Stimulated activated naive CD8-positive, alpha-beta T cell treated with anti-CD3 and anti-CD28 coated beads, Interleukin-15, amount 100 ng/mL, for 72 hours (primary cell): Measurements from ENCODE around the gene UBAC2.

Experiments used
- ATAC-seq: fragments of 150-1000 bp; cut with Tn5 transposase; 2 replicates; pipeline ENCODE4 v1.10.0; 2021; ENCODE audit warnings: mild to moderate bottlenecking, moderate library complexity
- DNase-seq, 2 donors: peaks; one replicate each; pipeline ENCODE4 v3.0.0; 2021 to 2022
- H3K27ac Mint-ChIP-seq, 2 donors: one replicate each; pipeline ENCODE4 v1.8.0; 2022; ENCODE audit warnings: mild to moderate bottlenecking in 2 of 2, mixed read lengths in 2 of 2, moderate library complexity in 2 of 2
- H3K27me3 Mint-ChIP-seq: one replicate; pipeline ENCODE4 v1.8.0; 2022; ENCODE audit warnings: mixed read lengths
- H3K4me1 Mint-ChIP-seq: one replicate; pipeline ENCODE4 v1.8.0; 2022; ENCODE audit warnings: mild to moderate bottlenecking, mixed read lengths
- H3K4me3 Mint-ChIP-seq, 2 donors: one replicate each; pipeline ENCODE4 v1.8.0; 2022; ENCODE audit warnings: mild to moderate bottlenecking in 2 of 2, mixed read lengths in 2 of 2, moderate library complexity in 1 of 2
- H3K9me3 Mint-ChIP-seq, 2 donors: one replicate each; pipeline ENCODE4 v1.8.0; 2022; ENCODE audit warnings: mixed read lengths in 2 of 2

The UBAC2 gene, protein sequence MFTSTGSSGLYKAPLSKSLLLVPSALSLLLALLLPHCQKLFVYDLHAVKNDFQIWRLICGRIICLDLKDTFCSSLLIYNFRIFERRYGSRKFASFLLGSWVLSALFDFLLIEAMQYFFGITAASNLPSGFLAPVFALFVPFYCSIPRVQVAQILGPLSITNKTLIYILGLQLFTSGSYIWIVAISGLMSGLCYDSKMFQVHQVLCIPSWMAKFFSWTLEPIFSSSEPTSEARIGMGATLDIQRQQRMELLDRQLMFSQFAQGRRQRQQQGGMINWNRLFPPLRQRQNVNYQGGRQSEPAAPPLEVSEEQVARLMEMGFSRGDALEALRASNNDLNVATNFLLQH

DNA sequence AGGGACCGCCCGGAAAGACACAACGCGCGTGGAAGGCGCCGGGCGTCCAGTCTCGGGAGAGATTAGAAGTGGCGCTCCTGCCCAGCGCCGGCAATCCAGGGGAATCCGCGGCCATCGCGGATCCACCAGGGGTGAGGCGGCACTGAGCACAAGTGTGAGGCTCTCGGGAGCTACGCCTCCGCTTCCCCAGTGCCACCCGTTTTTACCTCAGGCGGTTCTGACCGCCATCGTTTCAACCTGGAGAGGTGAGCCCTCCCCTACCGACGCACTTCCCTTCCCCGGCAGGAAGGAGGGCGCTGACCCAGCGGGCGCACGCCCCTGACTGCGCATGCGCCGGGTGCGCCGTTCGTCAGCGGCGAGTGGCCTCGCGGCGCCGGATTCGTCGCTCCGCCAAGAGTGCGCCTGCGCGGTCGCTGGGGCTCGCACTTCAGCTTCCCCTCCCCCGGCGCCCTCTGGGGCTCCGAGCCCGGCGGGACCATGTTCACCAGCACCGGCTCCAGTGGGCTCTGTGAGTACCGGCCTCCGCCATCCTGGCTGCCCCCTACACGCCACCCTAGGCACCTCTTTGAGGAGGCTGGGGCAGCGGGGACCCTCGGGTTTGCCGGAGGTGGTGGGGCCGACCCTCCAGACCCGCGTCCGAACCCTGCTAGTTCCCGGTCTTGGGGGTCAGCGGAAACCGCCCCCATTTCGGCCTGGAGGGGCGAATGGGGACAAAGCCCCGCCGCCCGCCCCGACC, at the start of gene UBAC2:
UBAC2 (plus strand) TSS at position 423 of the 736 bp plus-strand sequence; CDS start at position 478, 55 bp downstream.
- DNase-seq: peak; percentile 98
- Mint-ChIP-seq H3K4me1 (peaks cover 73% of the 10 kb centered on the region), H3K27me3 (no peaks in the 10 kb centered on the region), H3K4me3 (peak within 1 kb of the TSS; percentile 83 to 96), H3K9me3 (no peaks in the 10 kb centered on the region), H3K27ac (peak within 1 kb of the TSS; percentile 97 to 98)
- peak; percentile 78 for ATAC-seq

DNA sequence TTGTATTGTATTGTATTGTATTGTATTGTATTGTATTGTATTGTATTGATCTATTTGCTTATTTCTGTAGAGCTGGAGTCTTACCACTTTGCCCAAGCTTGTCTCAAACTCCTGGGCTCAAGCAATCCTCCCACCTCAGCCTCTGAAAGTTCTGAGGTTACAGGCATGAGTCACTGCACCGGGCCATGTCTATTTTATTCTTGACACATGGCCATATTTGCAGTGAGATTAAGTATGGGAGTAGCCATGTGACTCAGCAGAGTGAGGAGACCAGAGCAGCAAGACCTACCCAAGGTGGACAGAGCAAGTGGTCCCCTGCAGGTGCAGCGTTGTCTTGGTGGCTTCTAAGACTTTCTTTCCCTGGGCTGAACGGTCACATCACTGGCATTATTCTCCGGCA, 49.1 kb upstream of the UBAC2 start:
- H3K27me3 Mint-ChIP-seq: no peaks in the 10 kb centered on the region
- ATAC-seq: peak; percentile 96
- no peak overlapping the region for H3K4me3 Mint-ChIP-seq
- peaks cover 5 to 7% of the 10 kb centered on the region in 2 donors for H3K9me3 Mint-ChIP-seq
- H3K4me1 Mint-ChIP-seq: peaks cover 19% of the 10 kb centered on the region
- DNase-seq: peak; percentile 25 to 45
- no peak overlapping the region for H3K27ac Mint-ChIP-seq

DNA sequence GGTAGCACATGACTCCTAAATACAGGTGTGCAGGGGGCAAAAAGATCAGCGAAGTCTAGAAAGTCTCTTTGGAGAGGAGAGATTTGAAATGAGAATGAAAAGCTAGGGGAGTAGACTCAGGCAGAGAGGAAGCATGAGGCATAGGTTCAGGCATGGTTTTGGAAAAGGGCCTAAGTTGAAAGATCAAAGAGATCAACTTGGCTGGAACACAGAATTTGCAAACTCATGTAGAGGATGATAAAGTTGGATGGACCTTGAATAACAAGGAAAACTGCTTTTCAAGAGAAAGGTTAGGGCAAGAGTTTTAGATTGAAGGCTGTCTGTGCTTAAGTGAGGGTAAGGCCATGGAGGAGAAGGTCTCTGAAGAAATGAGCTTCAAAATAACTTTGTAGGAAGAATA, 47.4 kb upstream of the UBAC2 start:
- Mint-ChIP-seq H3K4me3 (no peak overlapping the region), H3K9me3 (peaks cover 5 to 7% of the 10 kb centered on the region in 2 donors), H3K27ac (no peak overlapping the region), H3K4me1 (peaks cover 19% of the 10 kb centered on the region), H3K27me3 (no peaks in the 10 kb centered on the region)
- ATAC-seq (no peak), DNase-seq (no peak)

DNA sequence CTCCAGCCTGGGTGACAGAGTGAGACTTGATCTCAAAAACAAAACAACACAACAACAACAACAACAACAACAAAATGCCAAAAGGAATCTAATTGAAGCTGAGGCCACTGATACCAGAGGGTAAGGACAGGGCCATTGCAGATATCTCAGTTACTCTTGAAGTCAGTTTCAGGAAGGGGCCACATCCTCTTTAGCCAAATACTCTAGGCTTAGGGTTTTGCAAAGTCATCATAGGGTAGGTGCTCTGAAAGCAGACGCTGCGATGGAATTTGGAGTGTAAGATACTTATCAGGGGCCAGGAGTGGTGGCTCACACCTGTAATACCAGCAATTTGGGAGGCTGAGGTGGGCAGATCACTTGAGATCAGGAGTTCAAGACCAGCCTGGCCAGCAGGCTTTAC, 46.6 kb upstream of the UBAC2 start:
- Mint-ChIP-seq H3K27ac (no peak overlapping the region), H3K4me1 (peaks cover 19% of the 10 kb centered on the region), H3K4me3 (no peak overlapping the region), H3K9me3 (peaks cover 5 to 7% of the 10 kb centered on the region in 2 donors), H3K27me3 (peaks cover 3% of the 10 kb centered on the region)
- DNase-seq: no peak
- ATAC-seq: no peak

DNA sequence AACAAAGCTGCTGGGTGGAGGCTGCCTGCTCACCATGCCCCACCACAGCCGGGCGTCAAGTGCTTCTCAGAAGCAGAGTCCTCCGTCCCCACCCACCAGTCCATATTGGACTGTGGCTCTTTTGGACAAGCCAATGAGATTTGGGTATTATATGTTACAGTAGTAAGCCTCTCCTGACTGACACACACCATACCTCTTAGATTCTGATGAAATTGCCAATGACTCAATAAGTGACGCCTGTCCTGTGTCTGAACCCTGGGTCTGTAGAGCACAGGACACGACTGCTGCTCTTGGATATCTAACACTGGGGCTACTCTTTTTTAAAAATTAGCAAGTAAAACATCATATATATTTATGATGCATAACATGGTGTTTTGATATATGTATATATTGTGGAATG, 44.8 kb upstream of the UBAC2 start:
- H3K4me1 Mint-ChIP-seq: peaks cover 11% of the 10 kb centered on the region
- H3K9me3 Mint-ChIP-seq: no peaks in the 10 kb centered on the region
- H3K4me3 Mint-ChIP-seq: no peak overlapping the region
- H3K27me3 Mint-ChIP-seq: peaks cover 16% of the 10 kb centered on the region
- no peak overlapping the region for H3K27ac Mint-ChIP-seq
- ATAC-seq (no peak), DNase-seq (no peak)

DNA sequence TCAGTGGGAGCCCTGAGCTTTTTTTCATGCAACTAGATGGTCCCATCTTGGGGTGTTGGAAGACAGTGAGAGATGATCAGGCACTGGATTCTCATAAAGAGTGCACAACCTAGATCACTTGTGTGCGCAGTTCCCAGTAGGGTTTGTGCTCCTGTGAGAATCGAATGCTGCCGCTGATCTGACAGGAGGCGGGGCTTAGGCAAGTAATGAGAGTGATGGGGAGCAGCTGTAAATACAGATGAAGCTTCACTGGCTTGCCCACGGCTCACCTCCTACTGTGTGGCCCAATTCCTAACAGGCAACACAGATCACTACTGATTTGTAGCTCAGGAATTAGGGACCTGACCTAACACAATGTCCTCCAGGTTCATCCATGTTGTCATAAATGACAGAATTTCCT, 43.6 kb upstream of the UBAC2 start:
- Mint-ChIP-seq H3K4me3 (no peak overlapping the region), H3K9me3 (no peaks in the 10 kb centered on the region), H3K27ac (no peak overlapping the region), H3K27me3 (peaks cover 21% of the 10 kb centered on the region), H3K4me1 (no peaks in the 10 kb centered on the region)
- DNase-seq: no peak
- no peak for ATAC-seq

DNA sequence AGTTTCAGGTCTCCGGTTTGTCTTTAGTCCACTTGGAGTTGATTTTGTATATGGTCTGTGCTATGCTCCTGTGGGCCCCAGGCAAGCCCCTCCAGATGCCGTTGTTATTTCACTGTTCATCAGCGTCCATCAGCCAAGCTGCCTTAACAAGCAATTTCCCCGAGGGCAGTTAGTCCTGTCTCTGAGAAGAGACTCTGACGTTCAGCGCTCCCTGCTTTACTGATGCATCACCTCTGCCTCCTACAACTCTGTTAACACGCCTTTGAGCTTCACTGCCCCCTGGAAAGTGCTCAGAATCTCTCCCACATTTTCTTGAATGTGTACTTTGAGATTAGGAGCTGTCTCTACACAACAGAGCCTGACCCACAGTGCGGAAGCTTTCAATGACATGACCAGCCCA, 41.8 kb upstream of the UBAC2 start:
- H3K9me3 Mint-ChIP-seq: no peaks in the 10 kb centered on the region
- ATAC-seq (no peak), DNase-seq (no peak)
- no peaks in the 10 kb centered on the region for H3K4me1 Mint-ChIP-seq
- peaks cover 21% of the 10 kb centered on the region for H3K27me3 Mint-ChIP-seq
- H3K27ac Mint-ChIP-seq: no peak overlapping the region
- H3K4me3 Mint-ChIP-seq: no peak overlapping the region

DNA sequence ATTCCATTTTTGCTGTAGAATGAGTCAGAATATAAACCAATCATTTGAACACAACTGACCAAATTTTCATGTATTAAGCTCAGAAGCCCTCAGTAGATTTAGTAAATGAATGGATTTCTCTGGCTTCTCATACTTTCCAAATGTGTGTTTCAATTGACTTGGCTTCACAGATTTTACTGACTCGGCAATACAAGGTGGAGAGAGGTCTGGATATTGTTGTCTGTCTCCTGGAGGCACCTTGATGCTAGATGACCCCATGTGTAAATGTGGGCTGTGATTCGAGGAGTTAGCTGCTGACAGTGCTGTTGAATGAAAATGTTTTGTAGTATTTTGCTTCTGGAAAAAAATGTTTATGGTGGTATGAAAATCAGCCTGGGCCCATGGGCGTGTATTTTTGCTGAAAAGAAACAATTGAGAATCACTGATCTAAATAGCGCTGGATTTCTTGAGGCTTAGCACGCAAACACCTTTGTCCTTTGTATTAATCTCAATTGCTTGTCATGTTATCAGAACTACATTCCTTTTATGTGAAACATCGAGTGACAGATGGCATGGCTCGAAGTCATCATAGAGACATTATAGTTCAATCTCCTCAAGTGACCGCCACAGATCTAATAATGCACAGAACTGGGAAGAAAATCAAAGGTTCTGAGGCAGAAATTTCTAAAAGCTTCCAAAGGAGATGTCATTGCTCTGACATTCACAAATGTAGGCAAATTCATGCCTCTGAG, 41.2 kb upstream of the UBAC2 start:
- H3K4me1 Mint-ChIP-seq: no peaks in the 10 kb centered on the region
- peaks cover 21% of the 10 kb centered on the region for H3K27me3 Mint-ChIP-seq
- ATAC-seq (no peak), DNase-seq (no peak)
- peaks cover 0 to 3% of the 10 kb centered on the region in 2 donors for H3K9me3 Mint-ChIP-seq
- H3K4me3 Mint-ChIP-seq: no peak overlapping the region
- H3K27ac Mint-ChIP-seq: no peak overlapping the region

DNA sequence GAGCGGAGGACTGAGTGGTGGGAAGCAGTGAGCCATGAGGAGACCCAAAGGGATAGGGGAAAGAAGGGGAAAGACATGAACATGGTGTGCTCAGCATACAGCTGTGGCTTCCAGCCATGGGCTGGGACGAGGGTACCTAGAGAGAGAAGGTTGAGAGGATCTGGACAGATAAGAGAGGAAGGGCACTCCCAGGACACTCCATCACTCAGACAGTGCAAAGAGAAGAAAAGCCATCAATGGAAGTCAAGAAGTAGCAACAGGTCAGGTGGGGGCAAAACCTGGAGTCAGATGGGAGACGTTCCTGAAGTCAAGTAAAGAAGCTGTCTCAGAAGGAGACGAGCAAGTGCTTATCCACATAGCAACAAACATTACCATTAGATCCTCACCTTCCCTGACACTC, 40.2 kb upstream of the UBAC2 start:
- Mint-ChIP-seq H3K27me3 (peaks cover 21% of the 10 kb centered on the region), H3K4me1 (peaks cover 6% of the 10 kb centered on the region), H3K4me3 (no peak overlapping the region), H3K9me3 (peaks cover 0 to 7% of the 10 kb centered on the region in 2 donors), H3K27ac (no peak overlapping the region)
- ATAC-seq (no peak), DNase-seq (no peak)

DNA sequence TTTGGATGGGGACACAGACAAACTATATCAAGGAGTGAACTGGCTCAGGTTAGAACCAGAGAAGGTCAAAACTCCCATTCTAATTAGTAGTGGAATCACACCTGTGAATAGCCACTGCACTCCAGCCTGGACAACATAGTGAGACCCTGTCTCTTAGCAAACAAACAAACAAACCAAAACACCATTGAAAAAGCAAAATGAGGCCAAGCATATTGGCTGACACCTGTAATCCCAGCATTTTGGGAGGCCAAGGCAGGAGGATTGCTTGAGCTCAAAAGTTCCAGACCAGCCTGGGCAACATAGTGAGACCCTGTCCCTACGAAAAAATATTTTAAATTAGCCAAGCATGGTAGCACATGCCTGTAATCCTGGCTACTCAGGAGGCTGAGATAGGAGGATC, 39.1 kb upstream of the UBAC2 start:
- H3K9me3 Mint-ChIP-seq: peaks cover 0 to 7% of the 10 kb centered on the region in 2 donors
- H3K27ac Mint-ChIP-seq: no peak overlapping the region
- peaks cover 6% of the 10 kb centered on the region for H3K4me1 Mint-ChIP-seq
- peaks cover 21% of the 10 kb centered on the region for H3K27me3 Mint-ChIP-seq
- DNase-seq: no peak
- H3K4me3 Mint-ChIP-seq: no peak overlapping the region
- no peak for ATAC-seq

DNA sequence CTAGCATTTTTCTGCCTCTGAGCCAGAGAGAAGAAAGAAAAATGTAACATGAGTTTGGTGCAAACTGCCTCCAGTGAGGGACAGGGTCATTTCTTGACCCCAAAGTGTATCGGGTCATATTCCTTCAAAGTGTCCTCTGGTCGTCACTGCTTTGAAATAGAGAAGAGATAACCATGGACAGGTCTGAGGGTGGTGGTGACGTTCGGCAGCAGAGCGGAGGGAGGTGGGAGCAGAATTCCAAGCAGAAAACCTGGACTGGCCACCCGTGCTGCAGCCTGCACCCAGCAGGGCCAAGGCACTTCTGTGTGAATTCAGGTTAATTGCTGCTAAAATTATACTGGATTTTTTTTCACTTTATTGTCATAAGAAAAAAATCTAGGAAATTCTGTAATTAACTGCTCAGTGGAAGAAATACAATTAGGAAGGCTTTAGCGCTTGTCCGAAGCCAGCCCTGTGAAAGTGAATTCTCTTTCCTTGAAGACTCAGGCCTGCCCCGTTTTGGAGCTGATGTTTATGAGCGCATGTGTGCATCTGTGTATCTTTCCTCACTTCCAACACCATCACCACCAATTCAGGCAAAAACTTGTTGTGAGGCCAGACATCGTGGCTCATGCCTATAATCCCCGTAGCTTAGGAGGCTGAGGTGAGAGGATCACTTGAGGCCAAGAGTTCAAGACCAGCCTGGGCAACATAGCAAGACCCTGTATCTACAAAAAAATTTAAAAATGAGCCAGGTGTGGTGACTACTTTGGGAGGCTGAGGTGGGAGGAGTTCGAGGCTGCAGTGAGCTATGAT, 37.9 kb upstream of the UBAC2 start:
- ATAC-seq (no peak), DNase-seq (no peak)
- H3K27ac Mint-ChIP-seq: no peak overlapping the region
- H3K4me3 Mint-ChIP-seq: no peak overlapping the region
- peaks cover 21% of the 10 kb centered on the region for H3K27me3 Mint-ChIP-seq
- H3K4me1 Mint-ChIP-seq: peaks cover 6% of the 10 kb centered on the region
- peaks cover 0 to 8% of the 10 kb centered on the region in 2 donors for H3K9me3 Mint-ChIP-seq

DNA sequence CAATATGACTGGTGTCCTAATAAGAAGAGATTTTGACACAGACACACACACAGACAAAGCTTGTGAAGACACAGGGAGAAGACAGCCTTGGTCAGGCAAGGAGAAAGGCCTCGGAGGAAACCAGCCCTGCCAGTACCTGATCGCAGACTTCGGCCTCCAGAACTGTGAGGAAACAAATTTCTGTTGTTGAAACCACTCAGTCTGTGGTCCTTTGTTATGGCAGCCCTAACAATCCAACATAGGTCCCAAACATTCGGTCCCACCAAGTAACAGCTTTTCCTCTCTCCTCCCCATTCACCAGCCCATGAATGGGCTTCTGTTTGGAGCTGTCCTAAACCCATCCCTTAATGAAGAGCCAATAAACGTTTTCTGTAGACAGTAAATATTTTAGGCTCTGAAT, 36.4 kb upstream of the UBAC2 start:
- Mint-ChIP-seq H3K4me1 (peaks cover 6% of the 10 kb centered on the region), H3K27ac (no peak overlapping the region), H3K9me3 (peaks cover 0 to 15% of the 10 kb centered on the region in 2 donors), H3K4me3 (no peak overlapping the region), H3K27me3 (peaks cover 16% of the 10 kb centered on the region)
- DNase-seq (no peak), ATAC-seq (no peak)

DNA sequence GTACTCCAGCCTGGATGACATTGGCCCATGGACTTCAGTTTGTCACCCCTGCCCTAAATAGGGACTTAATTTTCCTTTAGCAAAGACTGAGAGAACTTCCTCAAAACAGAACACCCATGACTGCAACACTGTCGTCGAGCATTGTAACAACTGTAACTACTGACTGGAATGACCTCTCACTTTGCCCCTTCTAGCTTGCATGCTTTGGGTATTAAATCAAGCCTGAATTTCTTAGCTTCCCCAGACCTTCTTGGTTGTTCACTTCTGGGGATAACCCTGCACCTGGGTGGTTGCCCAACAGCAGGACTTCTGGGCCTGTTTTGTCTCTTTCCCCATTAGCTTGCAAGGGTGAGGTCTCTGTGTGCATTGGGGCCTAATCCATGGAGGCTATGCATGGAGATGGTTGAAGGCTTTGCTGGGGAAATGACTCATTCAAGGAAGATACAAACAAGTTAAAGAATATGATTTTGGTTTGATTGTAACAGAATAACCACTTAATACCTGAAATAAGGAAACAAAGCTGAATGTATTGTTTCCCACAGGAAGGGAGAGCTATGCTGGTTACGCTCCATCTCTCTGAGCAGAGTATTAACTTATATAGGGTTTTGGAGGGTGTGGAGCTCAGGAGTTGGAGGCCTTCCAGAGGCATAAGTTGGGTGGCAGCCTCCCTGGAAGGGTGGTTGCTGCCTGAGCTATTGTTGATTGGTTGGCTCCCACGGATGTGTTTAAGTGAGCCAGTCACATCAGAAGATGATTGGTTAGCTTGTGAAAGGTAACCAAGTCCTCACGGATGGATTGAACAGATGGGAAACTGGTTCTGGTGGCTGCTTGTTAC, 34.7 kb upstream of the UBAC2 start:
- no peak for DNase-seq
- peaks cover 6% of the 10 kb centered on the region for H3K4me1 Mint-ChIP-seq
- H3K27me3 Mint-ChIP-seq: peaks cover 3% of the 10 kb centered on the region
- no peak for ATAC-seq
- peaks cover 0 to 15% of the 10 kb centered on the region in 2 donors for H3K9me3 Mint-ChIP-seq
- no peak overlapping the region for H3K4me3 Mint-ChIP-seq
- H3K27ac Mint-ChIP-seq: no peak overlapping the region

DNA sequence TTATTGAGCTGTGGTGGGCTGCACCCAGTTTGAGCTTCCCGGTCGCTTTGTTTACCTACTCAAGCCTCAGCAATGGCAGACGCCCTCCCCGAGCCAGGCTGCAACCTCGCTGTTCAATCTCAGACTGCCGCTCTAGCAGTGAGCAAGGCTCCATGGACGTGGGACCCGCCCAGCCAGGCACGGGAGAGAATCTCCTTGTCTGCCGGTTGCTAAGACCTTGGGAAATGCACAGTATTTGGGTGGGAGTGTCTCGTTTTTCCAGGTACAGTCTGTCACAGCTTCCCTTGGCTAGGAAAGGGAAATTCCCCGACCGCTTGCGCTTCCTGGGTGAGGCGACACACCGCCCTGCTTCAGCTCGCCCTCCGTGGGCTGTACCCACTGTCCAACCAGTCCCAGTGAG, 27.7 kb upstream of the UBAC2 start:
- H3K27me3 Mint-ChIP-seq: no peaks in the 10 kb centered on the region

More for the DNA sequence above, 27.7 kb upstream of the UBAC2 start:
- ATAC-seq (no peak), DNase-seq (no peak)
- H3K4me3 Mint-ChIP-seq: no peak overlapping the region
- peaks cover 4 to 5% of the 10 kb centered on the region in 2 donors for H3K9me3 Mint-ChIP-seq
- peaks cover 36% of the 10 kb centered on the region for H3K4me1 Mint-ChIP-seq
- H3K27ac Mint-ChIP-seq: no peak overlapping the region
